NCI-H526 treated with DMSO at 0.1 percent for 48 hours (cell line): ENCODE results near the gene AJAP1.

Experiments
- DNase-seq: peaks from one replicate; lab custom pipeline; 2025; lab: John Stamatoyannopoulos, UW

Gene AJAP1

GRCh38 chr1:4631321-4631720 lies 23.1 kb upstream of the AJAP1 start:
- no peak for DNase-seq

DNA sequence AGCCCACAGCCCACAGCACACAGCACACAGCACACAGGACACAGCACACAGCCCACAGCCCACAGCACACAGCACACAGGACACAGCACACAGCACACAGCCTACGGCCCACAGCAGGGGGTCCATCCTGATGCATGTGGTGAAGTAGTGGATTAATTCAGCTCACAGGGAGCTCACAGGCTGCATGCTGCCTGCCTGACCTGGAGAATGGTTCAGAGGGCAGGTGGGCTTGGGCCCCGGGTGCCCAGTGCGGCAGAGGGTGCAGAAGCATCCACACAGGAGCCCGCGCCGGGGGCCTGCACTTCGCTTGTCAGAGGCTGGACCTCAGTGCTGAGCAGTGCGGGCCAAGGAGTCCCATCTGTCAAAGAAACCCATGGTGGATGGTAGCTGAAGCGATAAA lies 21.1 kb upstream of the AJAP1 start:
- no peak for DNase-seq

- no peak for DNase-seq
Measured at GRCh38 chr1:4634156-4634792, 20.1 kb upstream of the AJAP1 start.

- DNase-seq: no peak
Measured at GRCh38 chr1:4634793-4635406, 19.5 kb upstream of the AJAP1 start.

- DNase-seq: no peak
Measured at GRCh38 chr1:4636186-4636585, 18.2 kb upstream of the AJAP1 start.

DNA sequence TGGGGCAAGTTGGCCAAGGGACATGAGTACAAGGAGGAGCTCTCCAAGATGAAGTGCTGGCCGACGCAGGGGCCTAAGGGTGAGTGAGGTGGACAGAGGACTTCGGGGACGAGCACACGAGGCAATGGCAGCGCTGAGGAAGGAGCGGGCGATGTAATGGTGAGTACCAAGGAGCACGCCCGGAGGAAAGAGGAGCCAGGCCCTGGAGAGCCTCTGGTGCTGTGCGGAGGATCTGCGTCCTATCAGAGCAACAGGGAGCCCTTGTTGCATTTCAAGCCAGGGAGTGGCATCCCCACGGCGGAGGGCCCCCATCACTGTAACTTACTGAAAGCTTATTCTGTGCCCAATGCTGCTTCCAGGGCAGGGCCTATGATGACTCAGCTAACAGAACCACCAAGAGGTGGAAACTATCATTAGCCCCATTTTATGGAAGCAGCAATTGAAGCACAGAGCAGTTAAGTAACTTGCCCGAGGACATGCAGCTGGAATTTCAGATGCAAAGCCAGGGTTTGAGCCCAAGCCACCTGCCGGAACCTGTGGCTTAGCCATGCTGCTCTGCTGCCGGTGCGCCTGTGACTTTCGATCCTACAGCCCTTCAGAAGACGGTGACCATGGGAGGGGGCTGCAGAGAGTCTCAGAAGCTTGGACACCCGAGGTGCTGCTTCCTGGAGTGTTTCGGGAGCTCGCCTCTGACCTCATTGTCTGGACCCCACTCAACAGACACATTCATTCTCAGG lies 17.6 kb upstream of the AJAP1 start:
- DNase-seq: no peak

GRCh38 chr1:4637616-4638344 lies 16.6 kb upstream of the AJAP1 start:
- no peak for DNase-seq

- DNase-seq: no peak
Measured at GRCh38 chr1:4638345-4638729, 16.1 kb upstream of the AJAP1 start.

DNA sequence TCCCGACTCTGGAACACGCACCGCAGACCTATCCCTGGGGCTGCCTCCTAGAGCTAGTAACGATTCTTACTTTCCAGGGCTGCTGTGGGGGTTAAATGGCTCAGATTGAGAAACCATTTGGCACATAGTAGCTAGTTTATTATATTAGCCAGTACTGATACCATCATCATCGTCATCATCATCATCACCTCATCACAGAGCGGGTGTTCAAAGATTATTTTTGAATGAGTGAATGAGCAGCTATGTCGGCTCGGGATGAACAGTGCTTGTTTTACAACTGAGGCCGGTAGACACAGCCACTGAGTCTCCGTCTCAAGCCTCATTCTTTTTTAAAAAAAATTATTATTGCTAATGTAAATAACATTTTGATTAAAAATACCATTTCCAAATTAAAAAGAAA lies 13.5 kb upstream of the AJAP1 start:
- DNase-seq: no peak

GRCh38 chr1:4647391-4647790 lies 7.0 kb upstream of the AJAP1 start:
- DNase-seq: no peak

GRCh38 chr1:4648657-4649056 lies 5.8 kb upstream of the AJAP1 start:
- DNase-seq: no peak

DNA sequence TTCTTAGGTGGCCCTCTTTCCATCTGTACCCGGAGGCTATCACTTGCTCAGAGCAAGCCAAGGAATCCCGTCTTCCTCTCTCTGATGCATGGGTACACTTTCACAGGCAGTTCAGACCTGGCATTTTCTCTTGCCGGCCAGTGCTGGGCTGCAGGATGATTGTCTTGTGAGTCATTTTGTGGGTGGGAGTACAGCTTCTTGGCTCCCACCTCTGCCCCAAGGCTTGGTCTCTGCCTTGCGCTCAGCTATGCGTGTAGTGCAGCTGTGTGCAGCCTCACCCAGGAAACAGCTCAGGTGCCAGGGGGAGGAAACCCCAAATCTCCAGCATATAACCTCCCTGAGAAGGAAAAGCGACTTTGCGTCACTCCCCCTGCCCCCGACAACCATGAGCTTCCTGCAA lies 3.9 kb upstream of the AJAP1 start:
- no peak for DNase-seq

DNA sequence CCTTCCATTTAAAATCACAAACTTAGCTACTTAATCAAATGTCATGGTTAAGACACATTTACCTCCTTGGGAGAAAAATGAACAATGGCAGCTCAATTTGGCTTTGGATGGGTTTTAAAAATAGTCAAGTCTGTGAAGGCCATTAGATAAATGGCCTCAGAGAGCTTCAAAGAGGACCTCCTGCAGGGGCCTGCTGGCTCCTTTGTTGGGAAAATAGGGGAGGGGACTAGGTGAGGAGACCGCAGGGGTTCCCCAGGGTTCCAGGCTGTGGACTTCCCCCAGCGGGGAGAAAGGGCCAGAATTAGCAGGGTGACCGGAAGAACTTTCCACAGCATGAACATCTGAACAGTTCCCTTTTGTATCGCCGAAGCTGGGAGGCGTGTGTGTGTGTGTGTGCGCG lies 3.4 kb upstream of the AJAP1 start:
- DNase-seq: no peak

DNA sequence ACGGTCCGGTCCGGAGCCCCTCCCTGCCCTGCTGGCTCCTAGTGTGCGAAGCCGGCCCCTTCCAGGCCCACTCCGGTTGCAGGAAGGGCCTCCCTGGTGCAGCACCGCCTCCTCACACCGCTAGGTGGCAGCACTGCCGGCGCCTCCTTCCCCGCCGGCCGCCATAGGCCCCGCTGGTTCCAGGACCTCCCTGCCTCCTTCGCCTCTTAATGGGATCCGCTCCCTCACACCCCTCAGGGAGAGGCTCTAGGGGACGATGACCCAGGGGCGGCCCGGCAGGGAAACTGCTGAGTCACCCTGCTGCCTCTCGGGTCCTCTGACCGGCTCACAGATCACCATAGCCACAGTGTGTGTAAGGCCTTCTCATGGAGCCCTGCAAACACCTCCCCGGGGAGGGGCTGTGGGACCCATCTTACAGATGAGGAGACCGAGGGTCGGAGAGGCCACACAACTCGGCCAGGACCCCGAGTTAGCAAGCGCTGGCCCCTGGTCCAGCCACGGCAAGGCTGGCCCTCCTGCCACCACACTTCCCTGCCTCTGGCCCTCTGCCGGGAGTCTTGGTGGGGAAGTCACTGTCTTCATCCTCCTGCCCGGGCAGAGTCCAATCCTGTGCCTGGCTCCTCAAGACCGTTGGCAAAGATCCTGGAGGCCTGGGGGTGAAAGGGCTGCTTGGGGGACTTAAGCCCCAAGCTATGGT lies 1.6 kb upstream of the AJAP1 start:
- DNase-seq: no peak

- no peak for DNase-seq
Measured at GRCh38 chr1:4653328-4653660, 1.1 kb upstream of the AJAP1 start.

DNA sequence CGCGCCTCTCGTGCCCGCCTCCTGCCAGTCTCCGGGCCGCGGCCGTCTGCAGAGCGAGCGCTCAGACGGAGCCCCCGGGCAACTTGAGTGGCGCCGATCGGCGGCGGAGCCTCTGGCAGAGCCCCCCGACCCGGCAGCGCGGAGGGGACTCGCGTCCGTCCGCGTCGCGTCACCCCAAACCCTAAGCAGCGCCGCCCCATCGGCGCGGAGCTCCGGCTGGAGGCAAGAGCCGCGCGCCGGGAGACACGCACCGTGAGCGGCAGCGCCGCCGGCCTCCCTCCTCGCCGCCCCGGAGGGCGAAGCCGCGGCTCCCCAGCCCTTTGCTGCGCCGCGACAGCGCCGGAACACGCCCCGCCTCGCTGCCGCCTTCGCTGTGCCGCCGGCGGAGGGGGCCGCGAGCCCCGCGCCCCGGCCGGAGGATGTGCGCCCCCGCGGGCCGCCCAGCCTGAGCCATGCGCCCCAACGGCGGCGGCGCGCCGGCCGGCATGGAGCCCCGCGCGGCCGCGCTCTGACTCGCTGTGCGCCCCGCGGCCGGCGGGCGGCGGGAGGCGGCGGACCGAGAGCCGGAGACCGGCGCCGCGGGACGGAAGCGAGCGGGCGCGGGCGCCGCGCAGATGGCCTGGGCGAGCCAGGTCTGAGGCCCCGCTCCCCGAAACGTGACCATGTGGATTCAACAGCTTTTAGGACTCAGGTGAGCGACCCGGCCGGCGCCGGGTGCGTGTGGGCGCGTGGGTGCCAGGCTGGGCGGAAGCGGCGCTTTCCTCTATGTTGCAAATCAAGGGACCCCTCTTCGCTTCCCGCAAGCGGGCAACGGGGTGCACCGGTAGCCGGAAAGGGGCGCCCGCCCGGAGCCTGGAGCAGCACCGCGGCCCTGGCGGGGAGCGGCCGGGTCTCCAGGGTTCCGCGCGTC lies 610 bp downstream of the AJAP1 start:
- no peak for DNase-seq

DNA sequence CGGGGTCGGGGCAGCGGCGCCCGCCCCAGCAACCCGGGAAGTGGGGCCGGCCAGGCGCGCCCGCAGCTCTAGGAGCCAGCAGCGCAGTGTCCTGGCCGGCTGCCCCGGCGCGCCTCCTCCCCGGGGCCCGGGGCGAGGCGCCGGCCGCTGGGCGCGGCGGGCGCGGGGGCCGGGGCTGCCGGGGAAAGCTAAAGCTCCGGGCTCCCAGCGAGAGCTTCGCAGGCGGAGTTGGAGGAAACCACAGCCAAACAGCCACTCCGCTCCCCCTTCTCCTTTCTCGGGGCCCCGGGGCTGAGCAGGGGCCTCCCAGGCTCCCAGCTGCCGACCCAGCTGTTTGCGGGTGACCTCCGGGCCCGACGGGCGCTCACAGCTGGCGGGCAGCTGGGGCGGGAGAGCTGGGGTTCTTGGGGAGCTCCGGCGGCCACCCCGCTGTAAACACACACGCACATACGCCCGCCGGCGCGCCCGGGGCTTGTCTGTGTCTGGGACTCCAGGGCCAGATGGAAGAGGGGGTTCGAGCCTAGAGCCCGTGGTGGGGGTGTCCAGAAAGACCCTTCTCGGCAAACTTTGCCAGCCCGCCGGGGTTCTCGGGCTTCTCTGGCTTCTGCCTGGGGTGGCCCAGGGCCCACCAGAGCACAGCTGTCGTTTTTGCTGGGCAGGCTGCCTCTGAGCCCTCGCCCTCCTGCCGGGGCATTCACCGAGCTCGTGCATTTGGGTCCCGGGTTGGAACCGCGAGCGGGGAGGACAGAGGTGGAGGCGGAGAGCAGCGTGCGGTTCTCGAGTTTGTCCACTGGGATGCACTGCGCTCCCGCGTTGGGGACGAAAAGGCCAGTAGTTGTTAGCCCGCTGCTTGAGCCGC lies 1.5 kb downstream of the AJAP1 start:
- no peak for DNase-seq

- DNase-seq: no peak
Measured at GRCh38 chr1:4656533-4657140, 2.2 kb downstream of the AJAP1 start.

- DNase-seq: no peak
Measured at GRCh38 chr1:4657244-4657789, 2.9 kb downstream of the AJAP1 start.
